ENCODE measurements around the gene GSN. TPM values are rescaled to one million over a fixed set of nuclear protein-coding genes. Genes with fewer than 3 reads are reported as not detected.

The GSN gene
- total and polyA plus RNA-seq, 10 of the 15 experiments (the other 5 are each of a cell fraction or from before 2014, with no cell fraction given) = 0.66 to 9.2 (median 6.2) TPM

DNA sequence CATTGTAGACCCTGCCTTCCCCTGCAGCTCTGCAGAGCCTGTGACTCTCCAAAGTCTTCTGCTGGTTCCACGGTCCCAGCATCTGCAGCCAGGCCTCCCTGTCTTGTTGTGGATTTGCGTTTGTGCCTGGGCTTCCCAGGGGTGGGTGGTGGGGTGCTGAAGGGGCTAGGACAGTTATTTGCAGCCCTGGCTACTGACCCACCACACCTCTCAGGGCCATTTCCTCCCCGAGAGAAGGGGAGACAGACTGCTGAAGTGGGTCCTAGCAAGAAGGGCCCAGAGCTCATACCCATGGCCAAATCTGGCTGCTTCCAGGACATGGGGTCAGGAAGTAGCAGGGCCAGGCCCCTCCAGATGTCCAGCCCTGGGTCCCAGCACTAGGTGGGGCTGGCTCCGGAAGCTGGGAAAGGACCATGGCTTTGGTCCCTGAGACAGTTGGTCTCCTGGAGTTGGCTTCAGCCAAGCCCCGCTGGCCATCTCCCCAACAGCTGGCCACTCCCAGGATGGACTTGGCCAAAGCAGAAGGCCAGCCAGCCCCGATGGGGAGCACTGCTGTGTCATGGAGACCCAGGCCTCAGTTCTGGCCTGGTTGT is 26.3 kb downstream of the GSN start:
- Histone ChIP-seq H3K27ac (ENCODE audit: control insufficient read depth, insufficient read depth) (no peak overlapping the region), H3K9me3 (replicated peaks; ENCODE audit: control insufficient read depth, insufficient read depth, low read length) (no peaks in the 10 kb centered on the region), H3K9ac (ENCODE audit: control insufficient read depth, insufficient read depth, low read length) (no peak overlapping the region), H3K36me3 (ENCODE audit: control insufficient read depth in 2 of 2, insufficient read depth in 2 of 2, low read length in 1 of 2) (no peaks in the 10 kb centered on the region), H3K4me3 (no peak overlapping the region), H4K20me1 (ENCODE audit: control insufficient read depth, insufficient read depth) (no peaks in the 10 kb centered on the region), H3K4me1 (ENCODE audit: control insufficient read depth, insufficient read depth, low read length) (peaks cover 3% of the 10 kb centered on the region; the same call in 1 of the 2 replicates), H3K79me2 (ENCODE audit: control insufficient read depth, insufficient read depth, low read length) (no peaks in the 10 kb centered on the region), H2AFZ (ENCODE audit: control insufficient read depth, low read depth, low read length) (no peak overlapping the region), H3K4me2 (ENCODE audit: control insufficient read depth, insufficient read depth) (no peak overlapping the region), H3K27me3 (replicated peaks in 1 of 2; ENCODE audit: control insufficient read depth in 2 of 2, insufficient read depth in 2 of 2, low read length in 1 of 2) (no peaks in the 10 kb centered on the region)
- in situ Hi-C loops (cut with MboI) = no loop called here
- RAD21 ChIA-PET (ENCODE audit: unreplicated experiment) = no interaction called here
- SMC1A ChIA-PET (ENCODE audit: uncharacterized antibody, unreplicated experiment) = no interaction called here
- TF ChIP-seq POLR2A (IDR thresholded peaks at IDR 0.05; ENCODE audit: low read depth, low read length) (no peak), POLR2AphosphoS2 (IDR thresholded peaks at IDR 0.05; ENCODE audit: low read depth, low read length) (no peak), STAT1 (conservative IDR thresholded peaks at IDR 0.05) (no peak), SPI1 (IDR thresholded peaks at IDR 0.05; ENCODE audit: borderline replicate concordance, insufficient read depth, low read depth, low read length) (no peak), NKRF (conservative IDR thresholded peaks at IDR 0.05) (no peak), NBN (IDR thresholded peaks at IDR 0.05) (no peak), RBBP5 (conservative IDR thresholded peaks at IDR 0.05) (no peak), BACH1 (IDR thresholded peaks at IDR 0.05; ENCODE audit: borderline replicate concordance) (no peak)
- TF ChIP-seq, protein P1, sequence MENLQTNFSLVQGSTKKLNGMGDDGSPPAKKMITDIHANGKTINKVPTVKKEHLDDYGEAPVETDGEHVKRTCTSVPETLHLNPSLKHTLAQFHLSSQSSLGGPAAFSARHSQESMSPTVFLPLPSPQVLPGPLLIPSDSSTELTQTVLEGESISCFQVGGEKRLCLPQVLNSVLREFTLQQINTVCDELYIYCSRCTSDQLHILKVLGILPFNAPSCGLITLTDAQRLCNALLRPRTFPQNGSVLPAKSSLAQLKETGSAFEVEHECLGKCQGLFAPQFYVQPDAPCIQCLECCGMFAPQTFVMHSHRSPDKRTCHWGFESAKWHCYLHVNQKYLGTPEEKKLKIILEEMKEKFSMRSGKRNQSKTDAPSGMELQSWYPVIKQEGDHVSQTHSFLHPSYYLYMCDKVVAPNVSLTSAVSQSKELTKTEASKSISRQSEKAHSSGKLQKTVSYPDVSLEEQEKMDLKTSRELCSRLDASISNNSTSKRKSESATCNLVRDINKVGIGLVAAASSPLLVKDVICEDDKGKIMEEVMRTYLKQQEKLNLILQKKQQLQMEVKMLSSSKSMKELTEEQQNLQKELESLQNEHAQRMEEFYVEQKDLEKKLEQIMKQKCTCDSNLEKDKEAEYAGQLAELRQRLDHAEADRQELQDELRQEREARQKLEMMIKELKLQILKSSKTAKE (IDR thresholded peaks at IDR 0.05; ENCODE audit: low read depth, poor library complexity, severe bottlenecking) = no peak
- TF ChIP-seq, protein P2, sequence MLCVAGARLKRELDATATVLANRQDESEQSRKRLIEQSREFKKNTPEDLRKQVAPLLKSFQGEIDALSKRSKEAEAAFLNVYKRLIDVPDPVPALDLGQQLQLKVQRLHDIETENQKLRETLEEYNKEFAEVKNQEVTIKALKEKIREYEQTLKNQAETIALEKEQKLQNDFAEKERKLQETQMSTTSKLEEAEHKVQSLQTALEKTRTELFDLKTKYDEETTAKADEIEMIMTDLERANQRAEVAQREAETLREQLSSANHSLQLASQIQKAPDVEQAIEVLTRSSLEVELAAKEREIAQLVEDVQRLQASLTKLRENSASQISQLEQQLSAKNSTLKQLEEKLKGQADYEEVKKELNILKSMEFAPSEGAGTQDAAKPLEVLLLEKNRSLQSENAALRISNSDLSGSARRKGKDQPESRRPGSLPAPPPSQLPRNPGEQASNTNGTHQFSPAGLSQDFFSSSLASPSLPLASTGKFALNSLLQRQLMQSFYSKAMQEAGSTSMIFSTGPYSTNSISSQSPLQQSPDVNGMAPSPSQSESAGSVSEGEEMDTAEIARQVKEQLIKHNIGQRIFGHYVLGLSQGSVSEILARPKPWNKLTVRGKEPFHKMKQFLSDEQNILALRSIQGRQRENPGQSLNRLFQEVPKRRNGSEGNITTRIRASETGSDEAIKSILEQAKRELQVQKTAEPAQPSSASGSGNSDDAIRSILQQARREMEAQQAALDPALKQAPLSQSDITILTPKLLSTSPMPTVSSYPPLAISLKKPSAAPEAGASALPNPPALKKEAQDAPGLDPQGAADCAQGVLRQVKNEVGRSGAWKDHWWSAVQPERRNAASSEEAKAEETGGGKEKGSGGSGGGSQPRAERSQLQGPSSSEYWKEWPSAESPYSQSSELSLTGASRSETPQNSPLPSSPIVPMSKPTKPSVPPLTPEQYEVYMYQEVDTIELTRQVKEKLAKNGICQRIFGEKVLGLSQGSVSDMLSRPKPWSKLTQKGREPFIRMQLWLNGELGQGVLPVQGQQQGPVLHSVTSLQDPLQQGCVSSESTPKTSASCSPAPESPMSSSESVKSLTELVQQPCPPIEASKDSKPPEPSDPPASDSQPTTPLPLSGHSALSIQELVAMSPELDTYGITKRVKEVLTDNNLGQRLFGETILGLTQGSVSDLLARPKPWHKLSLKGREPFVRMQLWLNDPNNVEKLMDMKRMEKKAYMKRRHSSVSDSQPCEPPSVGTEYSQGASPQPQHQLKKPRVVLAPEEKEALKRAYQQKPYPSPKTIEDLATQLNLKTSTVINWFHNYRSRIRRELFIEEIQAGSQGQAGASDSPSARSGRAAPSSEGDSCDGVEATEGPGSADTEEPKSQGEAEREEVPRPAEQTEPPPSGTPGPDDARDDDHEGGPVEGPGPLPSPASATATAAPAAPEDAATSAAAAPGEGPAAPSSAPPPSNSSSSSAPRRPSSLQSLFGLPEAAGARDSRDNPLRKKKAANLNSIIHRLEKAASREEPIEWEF (IDR thresholded peaks at IDR 0.05; ENCODE audit: insufficient replicate concordance, low read depth, low read length) = no peak
- FAIRE-seq = no peak
- no peak for DNase-seq (ENCODE audit: low read depth, low spot score)
- WGBS (ENCODE audit: insufficient coverage, insufficient replicate concordance, low lambda C conversion rate, missing lambda C conversion rate) = 61% methylated on average over 6 of the region's 6 CpGs
- intact Hi-C loops (cut with micrococcal nuclease; ENCODE audit: unreplicated experiment) = no loop called here
- no TSS peak for BruUV-seq (replicated peaks)
- ATAC-seq = no peak
- CTCF ChIA-PET = no interaction called here
- POLR2A ChIA-PET = no interaction called here
